ENCODE results near the gene AHRR. TPM values are rescaled to one million over a fixed set of nuclear protein-coding genes. Genes with fewer than 3 reads are reported as not detected.

Gene AHRR
- total RNA-seq, 1 donor from 2014 or later: 0.53 TPM

DNA sequence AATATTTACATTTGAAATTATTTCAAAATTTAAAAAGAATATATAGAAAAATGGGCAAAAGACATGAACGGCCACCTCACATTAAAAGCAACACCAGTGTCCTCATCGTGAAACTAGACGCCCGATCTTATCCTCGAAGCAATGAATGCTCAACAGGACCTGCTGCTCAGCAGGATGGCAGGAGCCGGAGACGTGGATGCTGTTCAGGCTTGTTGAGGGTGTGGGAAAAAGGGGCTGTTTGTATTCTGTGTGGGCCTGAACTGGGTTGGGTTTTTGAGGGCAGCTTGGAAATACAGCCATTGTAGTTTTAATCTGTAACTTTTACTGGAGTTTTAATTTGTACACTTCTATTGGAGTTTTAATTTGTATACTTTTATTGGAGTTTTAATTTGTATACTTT is 141.8 kb downstream of the AHRR start:
- no peak overlapping the region for H3K4me3 ChIP-seq (ENCODE audit: low read depth, low read length)
- no peak for DNase-seq (ENCODE audit: low read depth)
- no peaks in the 10 kb centered on the region for H3K27me3 ChIP-seq (ENCODE audit: control insufficient read depth, insufficient read depth, low read length)
- TF ChIP-seq, protein P1, sequence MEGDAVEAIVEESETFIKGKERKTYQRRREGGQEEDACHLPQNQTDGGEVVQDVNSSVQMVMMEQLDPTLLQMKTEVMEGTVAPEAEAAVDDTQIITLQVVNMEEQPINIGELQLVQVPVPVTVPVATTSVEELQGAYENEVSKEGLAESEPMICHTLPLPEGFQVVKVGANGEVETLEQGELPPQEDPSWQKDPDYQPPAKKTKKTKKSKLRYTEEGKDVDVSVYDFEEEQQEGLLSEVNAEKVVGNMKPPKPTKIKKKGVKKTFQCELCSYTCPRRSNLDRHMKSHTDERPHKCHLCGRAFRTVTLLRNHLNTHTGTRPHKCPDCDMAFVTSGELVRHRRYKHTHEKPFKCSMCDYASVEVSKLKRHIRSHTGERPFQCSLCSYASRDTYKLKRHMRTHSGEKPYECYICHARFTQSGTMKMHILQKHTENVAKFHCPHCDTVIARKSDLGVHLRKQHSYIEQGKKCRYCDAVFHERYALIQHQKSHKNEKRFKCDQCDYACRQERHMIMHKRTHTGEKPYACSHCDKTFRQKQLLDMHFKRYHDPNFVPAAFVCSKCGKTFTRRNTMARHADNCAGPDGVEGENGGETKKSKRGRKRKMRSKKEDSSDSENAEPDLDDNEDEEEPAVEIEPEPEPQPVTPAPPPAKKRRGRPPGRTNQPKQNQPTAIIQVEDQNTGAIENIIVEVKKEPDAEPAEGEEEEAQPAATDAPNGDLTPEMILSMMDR (IDR thresholded peaks at IDR 0.05; ENCODE audit: insufficient read depth, low read length, severe bottlenecking): no peak
- H3K36me3 ChIP-seq (ENCODE audit: control insufficient read depth, insufficient read depth, low read length): peaks cover 16% of the 10 kb centered on the region
- FAIRE-seq: no peak

DNA sequence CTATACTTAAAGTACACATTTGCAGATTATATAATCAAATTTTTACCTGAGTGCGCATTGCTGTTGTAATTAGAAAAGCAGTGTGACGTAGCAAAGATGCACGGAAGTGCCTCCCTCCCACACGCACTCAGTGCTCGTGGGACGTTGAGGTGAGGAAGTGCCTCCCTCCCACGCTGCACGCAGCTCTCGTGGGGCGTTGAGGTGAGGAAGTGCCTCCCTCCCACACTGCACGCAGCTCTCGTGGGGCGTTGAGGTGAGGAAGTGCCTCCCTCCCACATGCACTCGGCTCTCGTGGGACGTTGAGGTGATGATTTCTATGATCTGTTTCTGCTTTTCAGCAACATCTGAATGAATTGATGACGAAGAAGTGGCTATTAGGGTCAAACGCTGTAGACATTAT is 142.4 kb downstream of the AHRR start:
- Histone ChIP-seq H3K27me3 (ENCODE audit: control insufficient read depth, insufficient read depth, low read length) (no peaks in the 10 kb centered on the region), H3K4me3 (ENCODE audit: low read depth, low read length) (no peak overlapping the region), H3K36me3 (ENCODE audit: control insufficient read depth, insufficient read depth, low read length) (peaks cover 16% of the 10 kb centered on the region)
- DNase-seq (ENCODE audit: low read depth) (no peak), FAIRE-seq (no peak)
- TF ChIP-seq, protein P1 (IDR thresholded peaks at IDR 0.05; ENCODE audit: insufficient read depth, low read length, severe bottlenecking): no peak

DNA sequence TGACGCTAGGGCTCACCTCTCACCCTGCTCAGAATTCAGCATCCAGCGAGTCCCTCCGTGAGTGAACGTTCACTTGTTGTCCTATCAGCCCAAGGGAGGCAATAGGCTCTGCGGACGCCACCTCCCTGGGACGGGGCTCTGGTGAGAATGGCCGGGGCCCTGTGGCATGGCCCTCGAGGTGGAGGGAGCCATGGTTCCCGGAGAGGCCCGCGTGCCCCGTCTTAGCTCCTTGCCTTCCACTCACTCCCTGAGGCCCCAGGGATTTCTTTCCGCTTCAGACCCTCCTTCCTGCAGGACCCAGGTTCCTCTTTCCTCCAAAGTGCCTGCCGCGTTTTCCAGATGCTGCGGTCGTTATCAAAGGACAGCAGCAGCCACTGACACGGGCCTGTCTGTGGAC is 142.9 kb downstream of the AHRR start:
- TF ChIP-seq, protein P1 (IDR thresholded peaks at IDR 0.05; ENCODE audit: insufficient read depth, low read length, severe bottlenecking): no peak
- no peak overlapping the region for H3K4me3 ChIP-seq (ENCODE audit: low read depth, low read length)
- peaks cover 15% of the 10 kb centered on the region for H3K36me3 ChIP-seq (ENCODE audit: control insufficient read depth, insufficient read depth, low read length)
- DNase-seq (ENCODE audit: low read depth): no peak
- H3K27me3 ChIP-seq (ENCODE audit: control insufficient read depth, insufficient read depth, low read length): no peaks in the 10 kb centered on the region
- FAIRE-seq: no peak

DNA sequence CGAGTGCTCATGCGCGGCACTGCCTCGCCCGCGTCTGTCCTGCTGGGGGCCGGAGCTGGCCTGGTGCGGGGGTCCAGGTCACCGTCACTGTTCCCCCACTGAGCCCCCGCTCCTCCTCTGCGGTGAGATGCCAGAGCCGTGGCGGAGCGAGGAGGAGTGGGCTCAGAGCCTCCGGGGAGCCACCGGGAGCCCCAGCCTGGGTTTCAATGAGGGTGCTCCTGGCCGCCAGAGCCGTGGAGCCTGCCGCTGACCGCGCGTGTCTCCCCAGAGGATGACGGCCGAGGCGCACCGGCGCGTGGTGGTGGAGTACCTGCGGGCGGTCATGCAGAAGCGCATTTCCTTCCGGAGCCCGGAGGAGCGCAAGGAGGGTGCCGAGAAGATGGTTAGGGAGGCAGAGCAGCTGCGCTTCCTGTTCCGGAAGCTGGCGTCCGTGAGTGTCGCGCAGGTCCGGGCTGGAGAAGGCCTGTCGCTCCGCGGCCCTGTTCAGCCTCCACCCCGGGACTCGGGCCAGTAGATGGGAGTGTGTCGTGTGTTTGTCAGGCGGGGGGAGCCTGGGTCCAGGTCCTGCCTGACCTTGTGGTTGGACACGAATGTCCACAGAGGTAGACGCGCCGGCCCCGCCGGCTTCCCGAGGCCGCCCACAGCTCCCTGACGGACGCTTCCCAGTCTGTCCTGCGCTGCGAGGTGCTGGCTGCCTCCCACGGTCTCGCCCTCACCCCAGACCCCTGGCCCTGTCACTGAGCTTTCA is 143.5 kb downstream of the AHRR start:
- Histone ChIP-seq H3K36me3 (ENCODE audit: control insufficient read depth, insufficient read depth, low read length) (peaks cover 10% of the 10 kb centered on the region), H3K4me3 (ENCODE audit: low read depth, low read length) (no peak overlapping the region), H3K27me3 (ENCODE audit: control insufficient read depth, insufficient read depth, low read length) (no peaks in the 10 kb centered on the region)
- TF ChIP-seq, protein P1 (IDR thresholded peaks at IDR 0.05; ENCODE audit: insufficient read depth, low read length, severe bottlenecking): no peak
- DNase-seq (ENCODE audit: low read depth) (no peak), FAIRE-seq (no peak)

DNA sequence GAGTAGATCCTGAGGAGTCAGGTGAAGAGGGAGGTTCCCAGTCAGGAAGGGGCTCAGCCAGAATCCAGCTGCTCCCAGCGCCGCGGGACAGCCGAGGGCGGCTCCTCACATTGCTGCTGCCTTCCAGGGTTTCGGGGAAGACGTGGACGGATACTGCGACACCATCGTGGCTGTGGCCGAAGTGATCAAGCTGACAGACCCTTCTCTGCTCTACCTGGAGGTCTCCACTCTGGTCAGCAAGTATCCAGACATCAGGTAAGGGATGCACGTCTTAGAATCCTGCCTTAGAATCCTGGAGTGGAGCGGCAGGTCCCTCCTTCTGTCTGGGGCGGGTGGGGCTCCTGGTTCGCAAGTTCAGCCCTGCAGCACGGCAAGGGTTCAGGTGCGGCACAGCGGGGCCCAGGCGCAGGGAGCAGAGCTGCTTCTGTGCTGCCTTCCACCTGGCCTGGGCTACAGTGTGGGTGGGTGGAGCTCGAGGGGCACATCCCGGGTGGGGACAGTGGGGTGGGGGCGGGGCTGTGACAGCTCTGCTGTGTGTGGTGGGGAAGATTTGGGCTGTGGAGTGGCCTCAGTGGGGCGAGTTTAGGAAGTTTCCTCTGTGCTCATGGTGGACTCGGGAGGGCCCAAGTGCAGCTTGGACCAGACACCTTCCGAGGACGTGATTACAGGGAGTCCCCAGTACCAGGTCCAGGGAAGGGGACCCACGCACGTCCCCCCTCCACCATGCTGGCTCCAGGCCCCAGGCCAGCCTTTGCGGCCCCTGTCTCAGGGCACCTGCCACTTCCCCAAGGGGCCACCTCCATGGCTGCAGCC is 144.3 kb downstream of the AHRR start:
- Histone ChIP-seq H3K4me3 (ENCODE audit: low read depth, low read length) (no peak overlapping the region), H3K27me3 (ENCODE audit: control insufficient read depth, insufficient read depth, low read length) (no peaks in the 10 kb centered on the region), H3K36me3 (ENCODE audit: control insufficient read depth, insufficient read depth, low read length) (peaks cover 5% of the 10 kb centered on the region)
- no peak for DNase-seq (ENCODE audit: low read depth)
- no peak for FAIRE-seq
- TF ChIP-seq, protein P1 (IDR thresholded peaks at IDR 0.05; ENCODE audit: insufficient read depth, low read length, severe bottlenecking): no peak
